ENCODE results near the gene CHD9. TPM values are rescaled to one million over a fixed set of nuclear protein-coding genes. Genes with fewer than 3 reads are reported as not detected.

Gene CHD9
- polyA plus RNA-seq, 1 donor from 2014 or later: 69.3 TPM

DNA sequence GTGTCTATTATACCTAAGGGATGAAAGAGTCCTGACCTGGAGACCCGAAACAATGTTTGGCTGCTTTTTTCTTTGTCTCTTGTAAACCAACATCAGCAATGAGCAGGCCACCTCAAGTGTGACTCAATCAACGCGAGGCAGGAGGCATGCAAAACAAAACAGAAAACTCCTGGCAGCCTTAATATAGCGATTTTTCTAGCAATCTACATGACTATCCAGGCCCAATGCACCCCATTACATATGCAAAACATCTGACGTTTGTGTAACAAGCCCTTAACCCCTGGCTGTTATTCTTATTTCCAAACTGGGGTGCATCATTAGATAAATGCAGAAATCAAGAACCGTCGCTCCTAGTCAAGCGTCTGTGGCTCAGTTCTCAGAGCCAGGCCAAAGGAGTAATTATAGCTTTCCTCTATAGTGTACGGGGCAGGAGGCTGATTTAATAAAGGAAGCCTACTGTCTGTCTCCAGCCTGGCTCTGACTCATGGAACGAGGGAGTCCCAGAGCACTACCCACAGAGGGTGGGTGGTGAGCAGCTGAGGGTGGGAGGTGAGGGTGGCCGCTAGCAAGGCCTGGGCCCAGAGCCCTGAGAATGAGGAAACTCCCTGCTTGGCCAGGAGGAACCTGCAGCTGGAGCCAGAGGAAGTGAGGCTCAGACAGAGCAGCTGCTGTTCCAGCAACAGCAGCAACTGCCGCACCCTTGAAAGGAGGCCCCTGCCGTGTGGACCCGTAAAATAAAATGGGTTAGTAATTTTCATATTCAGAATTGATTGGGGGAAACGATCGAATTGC is 43.9 kb downstream of the CHD9 start:
- Histone ChIP-seq H3K9me3 (ENCODE audit: low read length) (no peaks in the 10 kb centered on the region), H3K9me2 (ENCODE audit: insufficient read depth, low read length) (no peaks in the 10 kb centered on the region), H3F3A (ENCODE audit: insufficient read depth, low read length, poor library complexity, severe bottlenecking) (no peaks in the 10 kb centered on the region), H3K27me3 (ENCODE audit: insufficient read depth, low read depth, low read length) (no peaks in the 10 kb centered on the region), H3K4me3 (ENCODE audit: low read length) (peak overlapping the region; percentile 43), H3K27ac (ENCODE audit: low read length) (no peak overlapping the region), H3K79me2 (replicated peaks; ENCODE audit: insufficient read depth, low read length) (no peaks in the 10 kb centered on the region), H3K4me2 (ENCODE audit: low read length) (no peak overlapping the region), H3K9ac (ENCODE audit: low read length) (no peak overlapping the region), H3K36me3 (ENCODE audit: insufficient read depth, low read length) (no peaks in the 10 kb centered on the region), H4K20me1 (ENCODE audit: insufficient read depth) (no peaks in the 10 kb centered on the region), H2AFZ (ENCODE audit: low read depth, low read length) (peak overlapping the region; percentile 31)
- TF ChIP-seq POLR2AphosphoS5 (IDR thresholded peaks at IDR 0.05): no peak
- TF ChIP-seq, protein P1, sequence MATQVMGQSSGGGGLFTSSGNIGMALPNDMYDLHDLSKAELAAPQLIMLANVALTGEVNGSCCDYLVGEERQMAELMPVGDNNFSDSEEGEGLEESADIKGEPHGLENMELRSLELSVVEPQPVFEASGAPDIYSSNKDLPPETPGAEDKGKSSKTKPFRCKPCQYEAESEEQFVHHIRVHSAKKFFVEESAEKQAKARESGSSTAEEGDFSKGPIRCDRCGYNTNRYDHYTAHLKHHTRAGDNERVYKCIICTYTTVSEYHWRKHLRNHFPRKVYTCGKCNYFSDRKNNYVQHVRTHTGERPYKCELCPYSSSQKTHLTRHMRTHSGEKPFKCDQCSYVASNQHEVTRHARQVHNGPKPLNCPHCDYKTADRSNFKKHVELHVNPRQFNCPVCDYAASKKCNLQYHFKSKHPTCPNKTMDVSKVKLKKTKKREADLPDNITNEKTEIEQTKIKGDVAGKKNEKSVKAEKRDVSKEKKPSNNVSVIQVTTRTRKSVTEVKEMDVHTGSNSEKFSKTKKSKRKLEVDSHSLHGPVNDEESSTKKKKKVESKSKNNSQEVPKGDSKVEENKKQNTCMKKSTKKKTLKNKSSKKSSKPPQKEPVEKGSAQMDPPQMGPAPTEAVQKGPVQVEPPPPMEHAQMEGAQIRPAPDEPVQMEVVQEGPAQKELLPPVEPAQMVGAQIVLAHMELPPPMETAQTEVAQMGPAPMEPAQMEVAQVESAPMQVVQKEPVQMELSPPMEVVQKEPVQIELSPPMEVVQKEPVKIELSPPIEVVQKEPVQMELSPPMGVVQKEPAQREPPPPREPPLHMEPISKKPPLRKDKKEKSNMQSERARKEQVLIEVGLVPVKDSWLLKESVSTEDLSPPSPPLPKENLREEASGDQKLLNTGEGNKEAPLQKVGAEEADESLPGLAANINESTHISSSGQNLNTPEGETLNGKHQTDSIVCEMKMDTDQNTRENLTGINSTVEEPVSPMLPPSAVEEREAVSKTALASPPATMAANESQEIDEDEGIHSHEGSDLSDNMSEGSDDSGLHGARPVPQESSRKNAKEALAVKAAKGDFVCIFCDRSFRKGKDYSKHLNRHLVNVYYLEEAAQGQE (IDR thresholded peaks at IDR 0.05; ENCODE audit: borderline replicate concordance): no peak
- no peak for TF ChIP-seq EZH2 (IDR thresholded peaks at IDR 0.05; ENCODE audit: borderline replicate concordance, insufficient read depth, low read length, poor library complexity, severe bottlenecking)
- TF ChIP-seq, protein P2, sequence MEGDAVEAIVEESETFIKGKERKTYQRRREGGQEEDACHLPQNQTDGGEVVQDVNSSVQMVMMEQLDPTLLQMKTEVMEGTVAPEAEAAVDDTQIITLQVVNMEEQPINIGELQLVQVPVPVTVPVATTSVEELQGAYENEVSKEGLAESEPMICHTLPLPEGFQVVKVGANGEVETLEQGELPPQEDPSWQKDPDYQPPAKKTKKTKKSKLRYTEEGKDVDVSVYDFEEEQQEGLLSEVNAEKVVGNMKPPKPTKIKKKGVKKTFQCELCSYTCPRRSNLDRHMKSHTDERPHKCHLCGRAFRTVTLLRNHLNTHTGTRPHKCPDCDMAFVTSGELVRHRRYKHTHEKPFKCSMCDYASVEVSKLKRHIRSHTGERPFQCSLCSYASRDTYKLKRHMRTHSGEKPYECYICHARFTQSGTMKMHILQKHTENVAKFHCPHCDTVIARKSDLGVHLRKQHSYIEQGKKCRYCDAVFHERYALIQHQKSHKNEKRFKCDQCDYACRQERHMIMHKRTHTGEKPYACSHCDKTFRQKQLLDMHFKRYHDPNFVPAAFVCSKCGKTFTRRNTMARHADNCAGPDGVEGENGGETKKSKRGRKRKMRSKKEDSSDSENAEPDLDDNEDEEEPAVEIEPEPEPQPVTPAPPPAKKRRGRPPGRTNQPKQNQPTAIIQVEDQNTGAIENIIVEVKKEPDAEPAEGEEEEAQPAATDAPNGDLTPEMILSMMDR (IDR thresholded peaks at IDR 0.05; ENCODE audit: poor library complexity, severe bottlenecking): no peak
- no peak for TF ChIP-seq TAF1 (IDR thresholded peaks at IDR 0.05; ENCODE audit: low read depth)
- TF ChIP-seq MXI1 (conservative IDR thresholded peaks at IDR 0.05; ENCODE audit: poor library complexity, severe bottlenecking): no peak
- no peak for TF ChIP-seq RAD21 (conservative IDR thresholded peaks at IDR 0.05)
- no peak for TF ChIP-seq EP300 (conservative IDR thresholded peaks at IDR 0.05; ENCODE audit: poor library complexity, severe bottlenecking)
- no peak for TF ChIP-seq SMC3 (conservative IDR thresholded peaks at IDR 0.05; ENCODE audit: poor library complexity)

DNA sequence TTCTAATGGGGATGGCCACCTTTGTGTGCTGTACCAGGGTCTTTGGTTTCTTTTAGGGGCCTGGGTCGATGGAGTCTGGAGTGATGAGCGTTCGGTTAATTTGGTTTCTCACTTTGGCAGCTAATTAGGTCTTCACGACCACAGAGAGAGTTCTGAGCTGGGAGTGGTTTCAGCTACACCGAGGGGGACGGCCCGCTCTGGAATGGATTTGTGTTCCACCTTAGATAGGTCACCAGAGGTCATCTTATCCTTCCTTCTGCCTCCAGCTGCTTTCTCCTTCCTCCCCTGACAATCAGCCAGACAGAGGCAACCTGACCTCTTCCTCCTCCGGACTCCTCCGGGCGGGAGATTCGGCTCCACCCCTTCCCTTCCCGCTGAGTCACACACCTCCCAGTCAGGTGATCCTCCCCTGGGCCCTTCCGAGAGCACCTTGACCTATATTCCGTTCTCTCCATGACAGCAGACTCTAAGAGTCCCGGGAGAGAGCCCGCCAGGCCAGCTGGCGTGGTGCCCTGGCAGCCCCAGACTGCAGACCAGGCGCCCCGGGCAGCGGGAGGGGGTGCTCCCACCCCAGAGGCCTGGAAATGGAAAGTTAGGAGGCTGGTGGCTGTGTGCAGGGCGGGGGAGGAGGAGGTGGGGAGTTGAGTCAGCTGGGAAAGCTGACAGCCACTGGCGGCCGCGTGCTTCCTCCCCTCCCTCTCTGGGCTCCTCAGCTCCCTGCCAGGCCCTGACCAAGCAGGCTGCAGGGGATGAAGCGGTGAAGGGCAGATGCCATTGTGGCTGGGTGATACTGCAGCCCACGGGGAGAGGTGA is 44.7 kb downstream of the CHD9 start:
- H3K27ac ChIP-seq (ENCODE audit: low read length): no peak overlapping the region
- no peaks in the 10 kb centered on the region for H3K36me3 ChIP-seq (ENCODE audit: insufficient read depth, low read length)
- no peaks in the 10 kb centered on the region for H3K9me3 ChIP-seq (ENCODE audit: low read length)
- H3K9ac ChIP-seq (ENCODE audit: low read length): peak overlapping the region; percentile 10
- peak overlapping the region; percentile 43 for H3K4me3 ChIP-seq (ENCODE audit: low read length)
- no peaks in the 10 kb centered on the region for H3K9me2 ChIP-seq (ENCODE audit: insufficient read depth, low read length)
- H3K79me2 ChIP-seq (replicated peaks; ENCODE audit: insufficient read depth, low read length): no peaks in the 10 kb centered on the region
- H3F3A ChIP-seq (ENCODE audit: insufficient read depth, low read length, poor library complexity, severe bottlenecking): no peaks in the 10 kb centered on the region
- H4K20me1 ChIP-seq (ENCODE audit: insufficient read depth): no peaks in the 10 kb centered on the region
- H3K4me2 ChIP-seq (ENCODE audit: low read length): no peak overlapping the region
- TF ChIP-seq, protein P1 (IDR thresholded peaks at IDR 0.05; ENCODE audit: borderline replicate concordance): peak; percentile 8
- TF ChIP-seq EZH2 (IDR thresholded peaks at IDR 0.05; ENCODE audit: borderline replicate concordance, insufficient read depth, low read length, poor library complexity, severe bottlenecking) (no peak), RAD21 (conservative IDR thresholded peaks at IDR 0.05) (no peak)
- H3K27me3 ChIP-seq (ENCODE audit: insufficient read depth, low read depth, low read length): no peaks in the 10 kb centered on the region
- peak overlapping the region; percentile 31 for H2AFZ ChIP-seq (ENCODE audit: low read depth, low read length)

Measured in neural cell (in vitro differentiated cells).